GM12878 (cell line): ENCODE results near the gene TCERG1L.

Source experiments
- BHLHE40 ChIP-seq, 2 experiments: fragments of 450-650 bp in 1 of 2; IDR thresholded peaks; 2 replicates each; pipeline ENCODE4 v1.6.1; 2011 to 2017; ENCODE audit warnings: low read depth in 2 of 2, borderline replicate concordance in 1 of 2, improper control_type of control experiment in 1 of 2, low read length in 1 of 2, mild to moderate bottlenecking in 1 of 2
- EZH2 ChIP-seq: IDR thresholded peaks from 2 replicates; pipeline ENCODE4 v1.6.1; 2012; ENCODE audit warnings: low read depth, mild to moderate bottlenecking, control low read depth, inconsistent platforms, low read length, borderline replicate concordance; ENCODE audit not compliant: control insufficient read depth
- SIN3A ChIP-seq: IDR thresholded peaks from 2 replicates; pipeline ENCODE4 v1.6.1; 2012; ENCODE audit warnings: low read depth, low read length, improper control_type of control experiment
- TF ChIP-seq, protein P1 (sequence below), 3 experiments: IDR thresholded peaks in 2 of 3; conservative IDR thresholded peaks in 1 of 3; 2 replicates each; pipeline ENCODE4 v1.5.1; 2011; ENCODE audit warnings: low read depth in 3 of 3, low read length in 3 of 3, mild to moderate bottlenecking in 3 of 3, control low read depth in 2 of 3, moderate library complexity in 2 of 3, inconsistent platforms in 1 of 3, mixed read lengths in 1 of 3; ENCODE audit not compliant: control insufficient read depth in 2 of 3, insufficient read depth in 1 of 3; ENCODE audit errors: extremely low read depth in 1 of 3

GRCh38 chr10:131277969-131278368 lies 33.6 kb downstream of the TCERG1L start:
- TF ChIP-seq SIN3A: no peak
- TF ChIP-seq, protein P1, sequence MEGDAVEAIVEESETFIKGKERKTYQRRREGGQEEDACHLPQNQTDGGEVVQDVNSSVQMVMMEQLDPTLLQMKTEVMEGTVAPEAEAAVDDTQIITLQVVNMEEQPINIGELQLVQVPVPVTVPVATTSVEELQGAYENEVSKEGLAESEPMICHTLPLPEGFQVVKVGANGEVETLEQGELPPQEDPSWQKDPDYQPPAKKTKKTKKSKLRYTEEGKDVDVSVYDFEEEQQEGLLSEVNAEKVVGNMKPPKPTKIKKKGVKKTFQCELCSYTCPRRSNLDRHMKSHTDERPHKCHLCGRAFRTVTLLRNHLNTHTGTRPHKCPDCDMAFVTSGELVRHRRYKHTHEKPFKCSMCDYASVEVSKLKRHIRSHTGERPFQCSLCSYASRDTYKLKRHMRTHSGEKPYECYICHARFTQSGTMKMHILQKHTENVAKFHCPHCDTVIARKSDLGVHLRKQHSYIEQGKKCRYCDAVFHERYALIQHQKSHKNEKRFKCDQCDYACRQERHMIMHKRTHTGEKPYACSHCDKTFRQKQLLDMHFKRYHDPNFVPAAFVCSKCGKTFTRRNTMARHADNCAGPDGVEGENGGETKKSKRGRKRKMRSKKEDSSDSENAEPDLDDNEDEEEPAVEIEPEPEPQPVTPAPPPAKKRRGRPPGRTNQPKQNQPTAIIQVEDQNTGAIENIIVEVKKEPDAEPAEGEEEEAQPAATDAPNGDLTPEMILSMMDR (IDR thresholded peaks at IDR 0.05 in 2 of 3, conservative IDR thresholded peaks at IDR 0.05 in 1 of 3; ENCODE audit: control insufficient read depth in 2 of 3, extremely low read depth in 1 of 3, insufficient read depth in 1 of 3, low read depth in 3 of 3, low read length in 3 of 3): no peak
- no peak for TF ChIP-seq BHLHE40 (IDR thresholded peaks at IDR 0.05; ENCODE audit: borderline replicate concordance in 1 of 2, low read depth in 2 of 2, low read length in 1 of 2)
- TF ChIP-seq EZH2: no peak
